Mesenchymal stem cell (in vitro differentiated cells and primary cell): Measurements from ENCODE around the gene TMX4.

ENCODE experiments used
- DNase-seq: peaks from one replicate; pipeline ENCODE4 v3.0.0-alpha.2; 2013
- H2AFZ ChIP-seq: one replicate; pipeline ENCODE4 v1.6.1; 2013; ENCODE audit warnings: low read depth, mild to moderate bottlenecking, control low read depth, inconsistent platforms, low read length, moderate library complexity
- H2AK5ac ChIP-seq: 2 replicates; pipeline ENCODE4 v1.6.1; 2013; ENCODE audit warnings: low read length, moderate library complexity, mild to moderate bottlenecking, inconsistent platforms; ENCODE audit not compliant: severe bottlenecking
- H2BK120ac ChIP-seq: one replicate; pipeline ENCODE4 v1.6.1; 2013; ENCODE audit warnings: low read depth, mild to moderate bottlenecking, inconsistent platforms, low read length, moderate library complexity
- H2BK12ac ChIP-seq, 2 experiments: one replicate each; pipeline ENCODE4 v1.6.1; 2013; ENCODE audit warnings: inconsistent platforms in 2 of 2, low read length in 2 of 2, mild to moderate bottlenecking in 2 of 2, moderate library complexity in 2 of 2, control low read depth in 1 of 2
- H2BK15ac ChIP-seq: one replicate; pipeline ENCODE4 v1.6.1; 2013; ENCODE audit warnings: mild to moderate bottlenecking, low read depth, inconsistent platforms; ENCODE audit not compliant: poor library complexity, severe bottlenecking
- H2BK5ac ChIP-seq: 2 replicates; pipeline ENCODE4 v1.6.1; 2013; ENCODE audit warnings: low read depth, mild to moderate bottlenecking, low read length, control low read depth, inconsistent platforms; ENCODE audit not compliant: poor library complexity, severe bottlenecking
- H3K14ac ChIP-seq, 2 experiments: one replicate each; pipeline ENCODE4 v1.6.1; 2013; ENCODE audit warnings: inconsistent platforms in 2 of 2, low read length in 2 of 2, control low read depth in 1 of 2, mild to moderate bottlenecking in 1 of 2, moderate library complexity in 1 of 2
- H3K18ac ChIP-seq, 2 experiments: one replicate each; pipeline ENCODE4 v1.6.1; 2013; ENCODE audit warnings: inconsistent platforms in 2 of 2, low read length in 2 of 2, control low read depth in 1 of 2, low read depth in 1 of 2, mild to moderate bottlenecking in 1 of 2
- H3K23ac ChIP-seq, 2 experiments: one replicate each; pipeline ENCODE4 v1.6.1; 2013; ENCODE audit warnings: inconsistent platforms in 2 of 2, low read length in 2 of 2, mild to moderate bottlenecking in 2 of 2, moderate library complexity in 2 of 2, control low read depth in 1 of 2
- H3K27ac ChIP-seq: 2 replicates; pipeline ENCODE4 v1.5.1; 2013; ENCODE audit warnings: mild to moderate bottlenecking, moderate library complexity, low read length, control low read depth, inconsistent platforms; ENCODE audit not compliant: poor library complexity, severe bottlenecking
- H3K27me3 ChIP-seq, 2 experiments: 2 replicates each; pipeline versions ENCODE4 v1.6.1 to v1.7.0; 2013; ENCODE audit warnings: low read length in 2 of 2, mild to moderate bottlenecking in 2 of 2, moderate library complexity in 2 of 2, control low read depth in 1 of 2, inconsistent platforms in 1 of 2; ENCODE audit not compliant: control insufficient read depth in 1 of 2, insufficient read depth in 1 of 2
- H3K36me3 ChIP-seq, 2 experiments: 2 replicates each; pipeline versions ENCODE4 v1.6.1 to v1.7.0; 2013; ENCODE audit warnings: low read length in 2 of 2, control low read depth in 1 of 2, inconsistent platforms in 1 of 2, low read depth in 1 of 2, mild to moderate bottlenecking in 1 of 2; ENCODE audit not compliant: insufficient read depth in 2 of 2, control insufficient read depth in 1 of 2
- H3K4ac ChIP-seq, 2 experiments: one replicate each; pipeline ENCODE4 v1.6.1; 2013; ENCODE audit warnings: inconsistent platforms in 2 of 2, low read length in 2 of 2, mild to moderate bottlenecking in 2 of 2, moderate library complexity in 2 of 2, control low read depth in 1 of 2, low read depth in 1 of 2
- H3K4me1 ChIP-seq: 2 replicates; pipeline ENCODE4 v1.6.1; 2013; ENCODE audit warnings: low read depth, low read length, control low read depth; ENCODE audit not compliant: control insufficient read depth, insufficient read depth
- H3K4me2 ChIP-seq: 2 replicates; pipeline ENCODE4 v1.6.1; 2013; ENCODE audit warnings: low read length, mild to moderate bottlenecking, inconsistent platforms; ENCODE audit not compliant: poor library complexity, severe bottlenecking
- H3K4me3 ChIP-seq, 2 experiments: 2 replicates each; pipeline versions ENCODE4 v1.5.1 to v1.7.0; 2013; ENCODE audit warnings: low read length in 2 of 2, mild to moderate bottlenecking in 2 of 2, control low read depth in 1 of 2, low read depth in 1 of 2; ENCODE audit not compliant: insufficient read depth in 1 of 2
- H3K79me1 ChIP-seq: replicated peaks from 2 replicates; pipeline ENCODE4 v1.6.1; 2013; ENCODE audit warnings: mild to moderate bottlenecking, control low read depth, low read length, inconsistent platforms; ENCODE audit not compliant: poor library complexity, severe bottlenecking
- H3K9ac ChIP-seq: 2 replicates; pipeline ENCODE4 v1.7.0; 2013; ENCODE audit warnings: mild to moderate bottlenecking, low read length, moderate library complexity
- H3K9me3 ChIP-seq: 2 replicates; pipeline ENCODE4 v1.7.0; 2013; ENCODE audit warnings: mild to moderate bottlenecking, low read length; ENCODE audit not compliant: control insufficient read depth
- H4K8ac ChIP-seq: one replicate; pipeline ENCODE4 v1.6.1; 2013; ENCODE audit warnings: inconsistent platforms, mild to moderate bottlenecking, low read length, moderate library complexity
- H4K91ac ChIP-seq: one replicate; pipeline ENCODE4 v1.6.1; 2013; ENCODE audit warnings: mild to moderate bottlenecking, low read length, inconsistent platforms
- WGBS: methylation state at CpG from one replicate; pipeline ENCODE4 v1.1.7; 2013; ENCODE audit warnings: mixed read lengths; 5-methylcytosine and 5-hydroxymethylcytosine counted together

TMX4 gene

GRCh38 chr20:8007490-8007889 lies 12.1 kb downstream of the TMX4 start:
- H3K4ac ChIP-seq: no peak overlapping the region
- no peaks in the 10 kb centered on the region for H3K9me3 ChIP-seq
- no peak overlapping the region for H3K27ac ChIP-seq
- no peak overlapping the region for H4K8ac ChIP-seq
- no peaks in the 10 kb centered on the region for H3K4me1 ChIP-seq
- no peak overlapping the region for H3K4me2 ChIP-seq
- H3K23ac ChIP-seq: no peak overlapping the region
- no peak overlapping the region for H3K9ac ChIP-seq
- H3K18ac ChIP-seq: no peak overlapping the region
- H3K36me3 ChIP-seq: peaks cover 8 to 40% of the 10 kb centered on the region in 2 experiments
- H2AK5ac ChIP-seq: no peak overlapping the region
- H4K91ac ChIP-seq: no peak overlapping the region
- 97% methylated on average over 1 of the region's 1 CpG for WGBS
- H2BK15ac ChIP-seq: no peak overlapping the region
- peaks cover 4% of the 10 kb centered on the region for H3K79me1 ChIP-seq
- no peak overlapping the region for H2BK5ac ChIP-seq
- H3K14ac ChIP-seq: no peak overlapping the region
- no peak overlapping the region for H2AFZ ChIP-seq
- H2BK12ac ChIP-seq: no peak overlapping the region
- no peak overlapping the region for H3K4me3 ChIP-seq
- DNase-seq: no peak
- no peaks in the 10 kb centered on the region for H3K27me3 ChIP-seq
- H2BK120ac ChIP-seq: no peak overlapping the region

GRCh38 chr20:8005575-8006366 lies 13.8 kb downstream of the TMX4 start:
- Histone ChIP-seq H3K18ac (no peak overlapping the region), H3K14ac (no peak overlapping the region), H3K36me3 (peaks cover 8 to 48% of the 10 kb centered on the region in 2 experiments), H3K27ac (no peak overlapping the region), H2BK12ac (no peak overlapping the region), H3K27me3 (no peaks in the 10 kb centered on the region), H3K4me2 (no peak overlapping the region), H3K4ac (no peak overlapping the region), H2BK15ac (no peak overlapping the region), H4K91ac (no peak overlapping the region), H2AFZ (no peak overlapping the region), H3K9ac (no peak overlapping the region), H2BK120ac (no peak overlapping the region), H3K4me3 (no peak overlapping the region), H2BK5ac (no peak overlapping the region), H2AK5ac (no peak overlapping the region), H4K8ac (no peak overlapping the region), H3K79me1 (peaks cover 3% of the 10 kb centered on the region), H3K23ac (no peak overlapping the region), H3K9me3 (no peaks in the 10 kb centered on the region), H3K4me1 (no peaks in the 10 kb centered on the region)
- WGBS: 90% methylated on average over 15 of the region's 19 CpGs
- DNase-seq: no peak

GRCh38 chr20:8005033-8005432 lies 14.5 kb downstream of the TMX4 start:
- peaks cover 3% of the 10 kb centered on the region for H3K79me1 ChIP-seq
- no peak overlapping the region for H2BK15ac ChIP-seq
- no peak overlapping the region for H2BK5ac ChIP-seq
- no peak overlapping the region for H3K23ac ChIP-seq
- H3K9ac ChIP-seq: no peak overlapping the region
- no peak for DNase-seq
- H3K14ac ChIP-seq: no peak overlapping the region
- H4K8ac ChIP-seq: no peak overlapping the region
- H3K27ac ChIP-seq: no peak overlapping the region
- no CpG with 5 or more reads among the region's 2 CpGs for WGBS
- no peaks in the 10 kb centered on the region for H3K9me3 ChIP-seq
- H3K36me3 ChIP-seq: peaks cover 8 to 55% of the 10 kb centered on the region in 2 experiments
- no peak overlapping the region for H2BK120ac ChIP-seq
- H3K4ac ChIP-seq: no peak overlapping the region
- no peaks in the 10 kb centered on the region for H3K27me3 ChIP-seq
- no peak overlapping the region for H2AK5ac ChIP-seq
- H3K4me1 ChIP-seq: no peaks in the 10 kb centered on the region
- H2BK12ac ChIP-seq: no peak overlapping the region
- no peak overlapping the region for H3K18ac ChIP-seq
- H4K91ac ChIP-seq: no peak overlapping the region
- no peak overlapping the region for H3K4me2 ChIP-seq
- no peak overlapping the region for H3K4me3 ChIP-seq
- H2AFZ ChIP-seq: no peak overlapping the region

GRCh38 chr20:8002056-8002455 lies 17.5 kb downstream of the TMX4 start:
- Histone ChIP-seq H3K23ac (no peak overlapping the region), H4K8ac (no peak overlapping the region)

More at GRCh38 chr20:8002056-8002455, 17.5 kb downstream of the TMX4 start:
- no peak overlapping the region for H3K14ac ChIP-seq
- no peak overlapping the region for H3K9ac ChIP-seq
- no peaks in the 10 kb centered on the region for H3K4me1 ChIP-seq
- H2BK5ac ChIP-seq: no peak overlapping the region
- WGBS: no CpG with 5 or more reads among the region's 1 CpG
- H3K18ac ChIP-seq: no peak overlapping the region
- peaks cover 8 to 66% of the 10 kb centered on the region in 2 experiments for H3K36me3 ChIP-seq
- H3K27me3 ChIP-seq: no peaks in the 10 kb centered on the region
- peaks cover 4% of the 10 kb centered on the region for H3K9me3 ChIP-seq
- H2AFZ ChIP-seq: no peak overlapping the region
- H2AK5ac ChIP-seq: no peak overlapping the region
- H3K27ac ChIP-seq: no peak overlapping the region
- H3K4me3 ChIP-seq: no peak overlapping the region
- H3K79me1 ChIP-seq: peaks cover 3% of the 10 kb centered on the region
- H2BK120ac ChIP-seq: no peak overlapping the region
- no peak overlapping the region for H2BK15ac ChIP-seq
- H3K4me2 ChIP-seq: no peak overlapping the region
- DNase-seq: no peak
- H4K91ac ChIP-seq: no peak overlapping the region
- H3K4ac ChIP-seq: no peak overlapping the region
- H2BK12ac ChIP-seq: no peak overlapping the region
